Stimulated activated CD8-positive, alpha-beta memory T cell treated with anti-CD3 and anti-CD28 coated beads, Interleukin-4, amount 100 ng/mL, for 24 hours (primary cell): ENCODE measurements around the gene PGK1.
"Not testable (repeated sequence)": the region's sequence is repeated elsewhere in the genome, so short reads cannot be mapped to it uniquely, and the experiment has no call there.

Experiments
- DNase-seq: peaks from one replicate; pipeline ENCODE4 v3.0.0-alpha.2; 2020; ENCODE audit warnings: low read depth

Gene PGK1

DNA sequence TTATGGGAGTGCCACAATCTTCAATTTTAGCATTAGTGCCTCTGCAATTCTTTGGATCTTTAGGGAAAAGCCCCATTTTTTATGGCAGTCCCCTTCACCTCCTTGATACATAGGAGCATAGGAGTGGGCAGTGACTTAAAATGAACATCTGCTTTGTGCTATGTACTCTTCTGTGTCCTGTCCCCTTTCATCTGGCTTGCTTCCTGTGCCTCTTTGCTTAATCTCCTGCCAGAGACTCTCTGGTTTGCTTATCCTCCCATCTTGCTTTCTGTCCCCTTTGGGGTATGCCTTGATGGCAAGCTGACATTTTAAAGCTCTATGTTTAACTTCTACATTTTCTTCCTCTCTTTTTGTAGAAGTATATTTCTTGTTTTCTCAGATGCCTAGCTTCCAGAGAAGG lies 12.3 kb downstream of the PGK1 start:
- DNase-seq: no peak

- no peak for DNase-seq
Measured at GRCh38 chrX:78116766-78117165, 12.7 kb downstream of the PGK1 start.

DNA sequence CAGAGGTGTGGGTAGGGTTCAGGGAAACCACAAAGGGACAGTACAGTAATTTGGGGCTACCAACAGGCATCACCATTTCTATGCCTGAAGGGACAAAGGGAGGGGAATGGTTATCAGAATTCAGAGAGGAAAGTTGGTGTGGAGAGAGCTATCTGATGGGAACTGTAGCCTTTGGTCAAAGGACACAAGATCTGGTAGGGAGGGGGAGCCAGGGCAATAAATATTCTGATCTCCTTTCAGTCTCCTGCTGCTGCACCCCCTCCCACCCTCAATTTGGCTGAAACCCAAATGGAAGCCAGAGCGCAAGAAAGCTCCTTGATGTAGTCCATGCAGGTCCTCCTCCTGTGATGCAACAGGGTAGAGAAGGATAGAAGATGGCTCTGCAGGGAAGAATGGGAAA lies 14.6 kb downstream of the PGK1 start:
- DNase-seq: no peak

DNA sequence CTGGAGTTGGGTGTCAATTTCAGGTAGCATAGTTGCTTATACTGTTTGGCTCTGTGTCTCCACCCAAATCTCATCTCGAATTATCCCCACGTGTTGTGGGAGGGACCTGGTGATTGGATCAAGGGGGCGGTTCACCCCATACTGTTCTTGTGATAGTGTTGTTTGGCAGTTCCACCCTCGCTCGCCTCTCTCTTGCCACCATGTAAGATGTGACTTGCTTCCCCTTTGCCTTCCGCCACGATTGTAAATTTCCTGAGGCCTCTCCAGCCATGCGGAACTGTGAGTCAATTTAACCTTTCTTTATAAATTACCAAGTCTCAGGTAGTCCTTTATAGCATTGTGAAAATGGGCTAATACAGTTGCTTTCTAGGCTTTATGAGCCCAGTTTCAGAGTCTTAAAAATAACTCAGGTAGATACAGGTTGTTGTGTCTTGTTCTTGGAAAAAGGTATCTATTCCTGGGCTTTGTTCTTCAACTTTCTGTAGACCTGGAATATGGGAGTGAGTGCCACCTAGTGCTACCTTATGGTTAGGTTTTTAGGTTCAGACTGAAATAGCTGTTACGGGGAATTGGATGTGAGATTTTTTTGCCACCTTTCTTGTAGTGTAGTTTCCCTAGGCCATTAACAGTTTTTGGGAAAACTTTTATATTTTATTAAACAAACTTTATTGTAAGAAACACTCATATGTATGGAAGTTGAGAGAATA lies 15.6 kb downstream of the PGK1 start:
- DNase-seq: no peak

GRCh38 chrX:78123190-78123589 lies 19.1 kb downstream of the PGK1 start:
- no peak for DNase-seq

DNA sequence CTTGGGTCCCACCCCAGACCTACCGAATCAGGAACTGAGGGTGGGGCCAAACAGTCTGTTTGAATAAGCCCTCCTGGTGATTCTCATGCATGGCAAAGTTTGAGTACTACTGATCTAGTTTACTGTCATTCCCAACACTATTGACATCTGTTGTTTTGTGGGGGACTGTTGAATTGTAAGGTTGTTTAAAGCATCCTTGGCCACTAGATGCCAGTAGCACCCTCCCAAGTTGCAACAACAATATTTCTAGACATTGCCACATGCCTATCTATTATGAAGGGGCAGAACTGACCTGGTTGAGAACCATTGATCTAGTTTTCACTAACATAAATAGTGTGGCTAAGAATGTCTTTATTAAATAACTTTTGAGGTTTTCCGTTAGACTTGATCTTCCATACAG lies 20.3 kb downstream of the PGK1 start:
- DNase-seq: no peak

DNA sequence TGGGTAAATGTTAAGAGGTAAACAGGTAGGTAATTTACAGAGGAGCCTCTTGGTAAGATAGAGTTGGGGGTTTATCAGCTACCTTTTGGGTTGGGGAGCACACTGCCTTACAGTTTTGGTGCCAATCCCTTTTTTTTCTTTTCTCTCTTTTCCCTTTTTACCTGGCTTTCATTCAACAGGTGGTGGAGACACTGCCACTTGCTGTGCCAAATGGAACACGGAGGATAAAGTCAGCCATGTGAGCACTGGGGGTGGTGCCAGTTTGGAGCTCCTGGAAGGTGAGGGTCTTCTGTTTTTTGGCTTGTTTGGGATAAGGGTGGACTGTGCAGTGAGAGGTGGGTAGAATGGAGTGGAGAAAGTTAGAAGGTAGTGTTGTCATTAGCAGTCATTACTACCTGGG lies 21.1 kb downstream of the PGK1 start:
- DNase-seq: no peak

DNA sequence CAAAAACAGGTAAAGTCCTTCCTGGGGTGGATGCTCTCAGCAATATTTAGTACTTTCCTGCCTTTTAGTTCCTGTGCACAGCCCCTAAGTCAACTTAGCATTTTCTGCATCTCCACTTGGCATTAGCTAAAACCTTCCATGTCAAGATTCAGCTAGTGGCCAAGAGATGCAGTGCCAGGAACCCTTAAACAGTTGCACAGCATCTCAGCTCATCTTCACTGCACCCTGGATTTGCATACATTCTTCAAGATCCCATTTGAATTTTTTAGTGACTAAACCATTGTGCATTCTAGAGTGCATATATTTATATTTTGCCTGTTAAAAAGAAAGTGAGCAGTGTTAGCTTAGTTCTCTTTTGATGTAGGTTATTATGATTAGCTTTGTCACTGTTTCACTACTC lies 21.7 kb downstream of the PGK1 start:
- not testable (repeated sequence) for DNase-seq

DNA sequence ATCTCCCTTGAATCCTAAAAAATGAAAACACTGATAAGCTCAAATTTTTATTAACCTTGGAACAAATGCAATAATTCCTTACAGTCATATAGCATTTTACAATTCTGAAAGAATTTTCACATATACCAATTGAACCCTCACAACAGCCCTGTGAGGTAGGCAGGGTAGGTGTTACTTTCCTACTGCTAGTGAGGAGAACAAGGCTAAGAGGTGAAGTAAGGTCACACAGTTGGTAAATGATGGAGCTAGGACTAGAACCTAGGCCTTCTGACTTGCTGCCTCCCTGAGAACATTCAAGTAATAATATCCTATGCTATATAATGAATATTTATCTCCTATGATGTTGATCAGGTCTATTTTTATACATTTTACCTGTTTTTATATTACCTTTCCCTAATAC lies 25.7 kb downstream of the PGK1 start:
- DNase-seq: no peak

DNA sequence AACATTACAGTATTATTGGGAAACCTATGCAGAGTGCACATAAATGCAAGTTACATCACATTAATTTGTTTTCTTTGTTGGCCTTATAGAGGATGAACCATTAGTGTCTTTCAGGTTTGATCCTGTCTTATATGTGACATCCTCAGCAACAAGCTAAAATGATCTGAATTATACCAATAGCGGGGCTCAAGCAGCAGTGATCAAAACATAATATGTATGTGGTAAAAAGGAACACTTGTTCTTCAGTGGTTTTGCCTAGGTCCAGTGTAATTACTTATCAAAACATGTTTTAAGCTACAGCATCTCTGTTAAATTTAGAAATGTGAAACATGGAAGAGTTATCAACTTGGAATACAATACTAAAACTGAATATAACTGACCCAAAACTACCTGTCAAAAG lies 26.3 kb downstream of the PGK1 start:
- no peak for DNase-seq

DNA sequence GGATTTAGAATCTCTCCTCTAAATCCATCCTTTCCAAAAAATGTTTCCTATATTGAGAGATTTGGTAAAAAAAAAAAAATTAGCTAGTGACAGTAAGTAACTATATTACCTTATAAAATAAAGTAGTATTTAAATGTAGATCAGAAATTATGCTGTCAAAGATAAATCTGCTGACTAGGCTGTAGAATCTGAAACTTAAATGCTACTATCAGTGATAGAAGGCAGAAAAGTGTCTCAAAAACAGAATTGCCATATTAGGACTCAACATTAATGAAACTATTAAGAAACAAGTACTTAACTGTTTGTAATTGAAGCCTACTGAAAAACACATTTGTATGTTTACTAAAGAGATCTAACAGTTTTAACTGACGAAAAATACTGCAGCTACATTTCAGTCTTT lies 27.1 kb downstream of the PGK1 start:
- DNase-seq: no peak

GRCh38 chrX:78133238-78133960 lies 29.4 kb downstream of the PGK1 start:
- no peak for DNase-seq

DNA sequence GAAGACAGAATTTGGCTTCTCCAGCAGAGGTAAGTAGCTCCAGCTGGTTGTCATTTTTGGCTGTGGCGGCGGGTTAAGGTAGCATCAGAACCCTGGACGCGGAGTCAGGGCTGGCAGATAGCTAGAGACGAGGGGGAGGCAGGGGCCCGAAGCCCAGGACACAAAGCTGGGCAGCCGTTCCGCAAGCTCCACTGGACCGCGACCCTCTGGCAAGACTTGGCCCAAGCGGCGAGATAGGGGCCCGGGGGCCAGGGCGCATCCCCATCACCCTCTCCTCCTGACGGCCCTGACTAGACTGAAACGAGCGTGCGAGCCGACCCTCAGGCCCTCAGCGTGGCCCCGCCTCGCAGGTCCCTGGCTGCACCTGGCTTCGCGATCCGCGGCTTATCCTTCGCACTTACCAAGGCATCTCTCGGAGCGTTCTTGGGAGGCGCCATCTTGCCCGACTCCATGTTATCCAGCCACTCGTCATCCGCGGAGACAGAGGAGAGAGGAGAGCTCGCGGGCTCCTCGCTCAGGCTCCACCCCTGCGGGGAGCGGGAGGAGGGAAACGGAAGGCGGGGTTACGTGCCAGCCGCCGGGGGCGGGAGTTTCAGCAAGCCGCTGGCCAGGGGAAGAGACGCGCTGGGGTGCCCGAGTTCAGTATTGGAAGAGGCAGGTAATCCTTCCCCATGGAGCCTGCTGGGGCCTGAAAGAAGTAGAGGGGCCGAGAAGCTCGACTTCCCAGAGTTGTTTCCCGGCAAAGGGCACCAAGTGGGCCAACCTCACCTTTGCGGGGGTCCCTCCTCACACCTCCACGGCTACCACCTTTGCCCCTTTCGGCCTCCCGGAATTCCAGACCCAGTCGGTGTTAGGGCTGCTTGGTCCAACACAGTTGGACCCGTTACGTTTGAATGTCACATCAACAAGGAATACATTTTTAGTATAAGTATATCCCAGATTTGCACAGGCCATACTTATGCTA lies 35.4 kb downstream of the PGK1 start, which contains the start of gene TAF9B:
Gene TAF9B (minus strand): TSS at position 491 of the 964 bp plus-strand sequence. CDS start 39 bp downstream, at position 452.
- DNase-seq: peak; percentile 72

GRCh38 chrX:78140206-78140605 lies 36.2 kb downstream of the PGK1 start:
- no peak for DNase-seq

GRCh38 chrX:78147002-78147540 lies 43.0 kb downstream of the PGK1 start:
- not testable (repeated sequence) for DNase-seq

- not testable (repeated sequence) for DNase-seq
Measured at GRCh38 chrX:78157373-78157772, 53.3 kb downstream of the PGK1 start.

DNA sequence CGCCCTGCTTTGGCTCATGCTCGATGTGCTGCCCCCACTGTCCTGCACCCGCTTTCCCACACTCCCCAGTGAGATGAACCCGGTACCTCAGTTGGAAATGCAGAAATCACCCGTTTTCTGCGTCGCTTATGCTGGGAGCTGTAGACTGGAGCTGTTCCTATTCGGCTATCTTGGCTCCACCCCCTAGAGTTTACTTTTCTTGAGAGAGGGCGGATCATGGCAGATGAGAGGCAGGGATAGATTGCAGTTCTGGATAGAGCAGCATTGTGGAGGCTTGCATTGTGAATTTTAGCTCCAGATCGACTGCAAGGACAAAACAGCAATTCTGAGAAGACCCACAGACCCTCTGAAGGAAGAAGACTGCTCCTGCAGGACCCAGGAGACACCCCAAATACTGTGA lies 53.8 kb downstream of the PGK1 start:
- not testable (repeated sequence) for DNase-seq

GRCh38 chrX:78160711-78161110 lies 56.7 kb downstream of the PGK1 start:
- DNase-seq: not testable (repeated sequence)

DNA sequence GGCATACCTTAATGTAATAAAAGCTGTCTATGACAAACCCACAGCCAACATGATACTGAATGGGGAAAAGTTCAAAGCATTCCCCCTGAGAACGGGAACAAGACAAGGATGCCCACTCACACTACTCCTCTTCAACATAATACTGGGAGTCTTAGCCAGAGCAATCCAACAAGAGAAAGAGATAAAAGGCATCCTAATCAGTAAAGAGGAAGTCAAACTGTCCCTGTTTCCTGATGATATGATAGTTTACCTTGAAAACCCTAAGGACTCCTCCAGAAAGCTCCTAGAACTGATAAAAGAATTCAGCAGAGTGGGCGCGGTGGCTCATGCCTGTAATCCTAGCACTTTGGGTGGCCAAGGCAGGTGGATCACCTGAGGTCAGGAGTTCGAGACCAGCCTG lies 59.1 kb downstream of the PGK1 start:
- not testable (repeated sequence) for DNase-seq

DNA sequence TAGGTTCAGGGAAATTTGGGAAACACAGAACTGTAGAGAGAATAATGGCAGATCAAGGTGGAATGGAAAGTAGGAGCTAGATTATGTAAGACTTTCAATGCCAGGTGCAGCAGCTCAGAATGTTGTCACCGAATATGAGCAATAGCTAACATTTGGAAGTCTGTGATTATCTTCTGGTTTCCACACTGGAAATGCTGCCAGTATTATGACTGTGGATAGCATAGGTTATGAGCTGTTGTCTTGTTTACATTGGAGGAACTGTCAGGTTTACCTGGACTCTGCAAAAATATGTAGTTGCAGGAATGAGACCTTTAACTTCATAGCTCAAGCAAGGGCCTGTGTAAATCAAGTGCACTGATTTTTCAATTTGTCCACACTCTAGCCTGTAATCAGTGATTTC lies 61.4 kb downstream of the PGK1 start:
- DNase-seq: no peak

DNA sequence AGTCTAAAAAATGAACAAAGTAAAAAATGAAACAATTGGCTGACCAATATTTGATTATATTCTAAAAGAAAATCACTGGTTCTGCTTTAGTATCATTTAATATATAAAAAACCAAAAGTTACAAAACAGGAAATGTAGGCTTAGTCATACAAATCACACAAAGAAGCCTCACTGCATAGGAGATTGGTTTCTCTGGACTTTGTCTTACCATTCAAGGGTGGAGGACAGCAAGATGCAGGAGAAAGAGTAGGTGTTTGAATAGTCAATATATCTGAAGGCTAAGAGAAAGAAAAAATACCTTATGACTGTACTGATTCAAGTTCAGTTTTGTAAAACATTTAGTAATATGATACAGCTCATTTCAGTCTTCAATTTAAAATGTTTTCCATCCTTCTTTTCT lies 64.0 kb downstream of the PGK1 start:
- DNase-seq: no peak
